RWPE2 (cell line): ENCODE measurements around the gene GNAL.

Experiments
- ATAC-seq: fragments of 200-7000 bp; cut with Tn5 transposase; 3 replicates; pipeline ENCODE4 v1.9.1; 2021; ENCODE audit warnings: low read depth
- DNase-seq: peaks from one replicate; pipeline ENCODE4 v3.0.0-alpha.2; 2020; ENCODE audit warnings: low spot score
- H3K27ac ChIP-seq: fragments of 450-650 bp; 2 replicates; pipeline ENCODE4 v1.5.1; 2017; ENCODE audit warnings: mild to moderate bottlenecking; ENCODE audit not compliant: poor library complexity, severe bottlenecking
- H3K27me3 ChIP-seq: fragments of 250-450 bp; sonication (Bioruptor Pico); 2 replicates; pipeline ENCODE4 v1.5.1; 2021; ENCODE audit warnings: mild to moderate bottlenecking, moderate library complexity; ENCODE audit not compliant: insufficient read depth, poor library complexity, severe bottlenecking
- H3K36me3 ChIP-seq: fragments of 250-450 bp; sonication (Bioruptor Pico); 2 replicates; pipeline ENCODE4 v1.5.1; 2020; ENCODE audit warnings: low read depth, mild to moderate bottlenecking, moderate library complexity
- H3K4me1 ChIP-seq: fragments of 250-450 bp; sonication (Bioruptor Pico); 2 replicates; pipeline ENCODE4 v1.5.1; 2021; ENCODE audit warnings: mild to moderate bottlenecking, moderate library complexity; ENCODE audit not compliant: insufficient read depth, poor library complexity, severe bottlenecking
- H3K4me3 ChIP-seq: fragments of 250-450 bp; sonication (Bioruptor Pico); 2 replicates; pipeline ENCODE4 v1.5.1; 2021; ENCODE audit warnings: mild to moderate bottlenecking, moderate library complexity; ENCODE audit not compliant: severe bottlenecking
- H3K9me3 ChIP-seq: fragments of 250-450 bp; sonication (Bioruptor Pico); 2 replicates; pipeline ENCODE4 v1.5.1; 2021; ENCODE audit warnings: mild to moderate bottlenecking, moderate library complexity; ENCODE audit not compliant: severe bottlenecking
- CTCF ChIP-seq: fragments of 450-650 bp; IDR thresholded peaks from one replicate; pipeline ENCODE4 v1.5.1; 2017; ENCODE audit warnings: mild to moderate bottlenecking, moderate library complexity; ENCODE audit not compliant: poor library complexity, severe bottlenecking

GNAL gene

GRCh38 chr18:11785444-11786055, 96.5 kb downstream of the GNAL start:
- Histone ChIP-seq H3K4me1 (no peaks in the 10 kb centered on the region), H3K27ac (no peak overlapping the region), H3K36me3 (no peaks in the 10 kb centered on the region), H3K27me3 (no peaks in the 10 kb centered on the region), H3K9me3 (no peaks in the 10 kb centered on the region), H3K4me3 (no peak overlapping the region)
- DNase-seq: no peak
- TF ChIP-seq CTCF: no peak
- ATAC-seq: no peak

GRCh38 chr18:11789716-11790510, 100.8 kb downstream of the GNAL start:
- ATAC-seq: no peak
- no peaks in the 10 kb centered on the region for H3K27me3 ChIP-seq
- no peak overlapping the region for H3K4me3 ChIP-seq
- no peak overlapping the region for H3K27ac ChIP-seq
- no peaks in the 10 kb centered on the region for H3K9me3 ChIP-seq
- TF ChIP-seq CTCF: no peak
- H3K36me3 ChIP-seq: no peaks in the 10 kb centered on the region
- DNase-seq: no peak
- no peaks in the 10 kb centered on the region for H3K4me1 ChIP-seq

GRCh38 chr18:11791131-11791530, 102.1 kb downstream of the GNAL start:
- DNase-seq: no peak
- no peaks in the 10 kb centered on the region for H3K9me3 ChIP-seq
- H3K36me3 ChIP-seq: no peaks in the 10 kb centered on the region
- no peak for TF ChIP-seq CTCF
- no peak overlapping the region for H3K27ac ChIP-seq
- no peak overlapping the region for H3K4me3 ChIP-seq
- no peak for ATAC-seq
- no peaks in the 10 kb centered on the region for H3K4me1 ChIP-seq
- no peaks in the 10 kb centered on the region for H3K27me3 ChIP-seq

- ATAC-seq (no peak), DNase-seq (no peak)
- no peaks in the 10 kb centered on the region for H3K36me3 ChIP-seq
- H3K27ac ChIP-seq: no peak overlapping the region
- no peaks in the 10 kb centered on the region for H3K27me3 ChIP-seq
- H3K9me3 ChIP-seq: no peaks in the 10 kb centered on the region
- no peak overlapping the region for H3K4me3 ChIP-seq
- no peaks in the 10 kb centered on the region for H3K4me1 ChIP-seq
- TF ChIP-seq CTCF: no peak
These were observed 103.6 kb downstream of the GNAL start for GRCh38 chr18:11792632-11793031.

- no peaks in the 10 kb centered on the region for H3K9me3 ChIP-seq
- DNase-seq: no peak
- ATAC-seq: no peak
- H3K36me3 ChIP-seq: no peaks in the 10 kb centered on the region
- H3K27ac ChIP-seq: no peak overlapping the region
- H3K27me3 ChIP-seq: no peaks in the 10 kb centered on the region
- no peak for TF ChIP-seq CTCF
- H3K4me1 ChIP-seq: no peaks in the 10 kb centered on the region
- no peak overlapping the region for H3K4me3 ChIP-seq
These were observed 105.1 kb downstream of the GNAL start for GRCh38 chr18:11794195-11794594.
